Esophagus mucosa (tissue), 1 donor: ENCODE measurements around the gene PCNA. TPM values are rescaled to one million over a fixed set of nuclear protein-coding genes. Genes with fewer than 3 reads are reported as not detected.

Experiments
- ATAC-seq: fragments of 200-7000 bp; cut with Tn5 transposase; one replicate; pipeline ENCODE4 v1.9.1; 2020
- total RNA-seq: library from RNA; stranded (reverse); gene quantifications from one replicate; pipeline ENCODE4 v1.2.4, GENCODE V29; 2023
- donor health status: DM: yes; HTN: yes; CAD: no.

PCNA gene
- total RNA-seq: 81.9 TPM

- ATAC-seq: peak; percentile 98
Observed at GRCh38 chr20:5119435-5120184, at the start of gene PCNA. Gene PCNA (minus strand): TSS chr20:5119958. CDS start chr20:5119798, 160 bp downstream.

GRCh38 chr20:5168651-5169396 lies 49.1 kb upstream of the PCNA start:
- ATAC-seq: peak; percentile 72

- ATAC-seq: no peak
Observed at GRCh38 chr20:5164645-5165625, 45.2 kb upstream of the PCNA start.

GRCh38 chr20:5161536-5162164 lies 41.9 kb upstream of the PCNA start:
- ATAC-seq: no peak

GRCh38 chr20:5160882-5161281 lies 41.1 kb upstream of the PCNA start:
- no peak for ATAC-seq

- ATAC-seq: no peak
Observed at GRCh38 chr20:5159928-5160327, 40.2 kb upstream of the PCNA start.

GRCh38 chr20:5156675-5157448 lies 37.1 kb upstream of the PCNA start:
- no peak for ATAC-seq

- ATAC-seq: no peak
Observed at GRCh38 chr20:5155404-5155803, 35.6 kb upstream of the PCNA start.

GRCh38 chr20:5154543-5154925 lies 34.8 kb upstream of the PCNA start:
- no peak for ATAC-seq

- peak; percentile 55 for ATAC-seq
Observed at GRCh38 chr20:5153612-5154542, 34.1 kb upstream of the PCNA start.

- no peak for ATAC-seq
Observed at GRCh38 chr20:5153152-5153467, 33.4 kb upstream of the PCNA start.

- no peak for ATAC-seq
Observed at GRCh38 chr20:5150226-5151076, 30.7 kb upstream of the PCNA start.

- ATAC-seq: no peak
Observed at GRCh38 chr20:5149892-5150225, 30.1 kb upstream of the PCNA start.

- no peak for ATAC-seq
Observed at GRCh38 chr20:5148581-5148980, 28.8 kb upstream of the PCNA start.

- ATAC-seq: no peak
Observed at GRCh38 chr20:5146871-5147592, 27.3 kb upstream of the PCNA start.

GRCh38 chr20:5146099-5146668 lies 26.4 kb upstream of the PCNA start:
- ATAC-seq: no peak

- ATAC-seq: no peak
Observed at GRCh38 chr20:5145365-5146098, 25.8 kb upstream of the PCNA start.

- ATAC-seq: no peak
Observed at GRCh38 chr20:5143851-5144250, 24.1 kb upstream of the PCNA start.
